ENCODE results near the gene LETM1.

DNA sequence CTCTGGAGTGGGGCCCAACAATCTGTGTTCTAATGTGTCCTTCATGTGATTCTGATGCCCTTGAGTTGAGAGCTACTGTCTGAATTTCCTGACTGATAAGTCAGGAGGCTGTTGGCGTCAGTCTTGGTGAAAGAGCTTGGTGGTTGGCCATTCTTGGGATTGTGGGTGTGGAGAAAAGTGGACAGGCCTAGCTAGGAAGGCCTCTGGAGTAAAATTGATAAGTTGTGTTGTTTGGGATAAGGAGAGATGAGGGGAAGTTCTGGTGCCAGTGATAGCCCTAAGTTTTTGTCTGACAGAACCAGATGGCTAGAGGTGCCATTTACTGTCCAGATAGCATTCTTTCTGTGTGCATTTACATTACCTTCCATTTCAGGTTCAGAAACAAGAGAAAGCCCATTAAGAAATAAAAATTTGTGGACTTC is 26.9 kb upstream of the LETM1 start:
- no peak for TF ChIP-seq POLR2A (IDR thresholded peaks at IDR 0.05; ENCODE audit: low read depth, low read length)
- TF ChIP-seq POLR2AphosphoS5 (IDR thresholded peaks at IDR 0.05; ENCODE audit: low read depth, low read length): no peak
- TF ChIP-seq TAF1 (IDR thresholded peaks at IDR 0.05; ENCODE audit: low read depth, low read length): no peak
- TF ChIP-seq POU2F2 (IDR thresholded peaks at IDR 0.05; ENCODE audit: low read depth, low read length): no peak
